DOHH2 (cell line): ENCODE data around the gene RPRD1B.

Source experiments
- EZH2phosphoT487 ChIP-seq: fragments of 200-600 bp; sonication (generic); IDR thresholded peaks from 2 replicates; pipeline ENCODE4 v1.6.1; 2017; ENCODE audit warnings: borderline replicate concordance, mild to moderate bottlenecking, antibody characterized with exemption, low read length, moderate library complexity, mixed read lengths
- TF ChIP-seq, protein P1 (sequence below): fragments of 200-600 bp; sonication (generic); IDR thresholded peaks from one replicate; pipeline ENCODE4 v1.5.1; 2014; ENCODE audit warnings: antibody characterized with exemption, mild to moderate bottlenecking, low read depth, low read length; ENCODE audit not compliant: poor library complexity, severe bottlenecking

DNA sequence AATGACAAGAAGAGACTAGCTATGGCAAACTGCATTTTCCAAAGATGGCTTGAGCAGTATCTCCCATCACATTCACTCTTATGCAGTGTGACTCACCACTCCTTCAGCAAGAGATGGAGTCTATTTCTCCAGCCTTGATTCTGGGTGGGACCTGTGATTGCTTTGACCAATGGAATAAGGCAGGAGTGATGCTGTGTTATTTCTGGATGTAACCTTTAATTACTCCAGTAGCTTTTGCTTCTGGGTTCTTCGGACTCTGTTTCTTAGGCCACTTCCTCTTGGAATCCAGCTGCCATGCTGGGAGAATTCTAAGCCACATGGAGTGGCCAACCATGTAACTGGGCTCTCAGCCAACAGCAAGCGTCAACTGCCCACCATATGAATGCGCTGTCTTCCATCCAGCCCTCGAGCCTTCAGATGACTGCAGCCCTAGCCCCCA lies 80.8 kb downstream of the RPRD1B start:
- TF ChIP-seq, protein P1, sequence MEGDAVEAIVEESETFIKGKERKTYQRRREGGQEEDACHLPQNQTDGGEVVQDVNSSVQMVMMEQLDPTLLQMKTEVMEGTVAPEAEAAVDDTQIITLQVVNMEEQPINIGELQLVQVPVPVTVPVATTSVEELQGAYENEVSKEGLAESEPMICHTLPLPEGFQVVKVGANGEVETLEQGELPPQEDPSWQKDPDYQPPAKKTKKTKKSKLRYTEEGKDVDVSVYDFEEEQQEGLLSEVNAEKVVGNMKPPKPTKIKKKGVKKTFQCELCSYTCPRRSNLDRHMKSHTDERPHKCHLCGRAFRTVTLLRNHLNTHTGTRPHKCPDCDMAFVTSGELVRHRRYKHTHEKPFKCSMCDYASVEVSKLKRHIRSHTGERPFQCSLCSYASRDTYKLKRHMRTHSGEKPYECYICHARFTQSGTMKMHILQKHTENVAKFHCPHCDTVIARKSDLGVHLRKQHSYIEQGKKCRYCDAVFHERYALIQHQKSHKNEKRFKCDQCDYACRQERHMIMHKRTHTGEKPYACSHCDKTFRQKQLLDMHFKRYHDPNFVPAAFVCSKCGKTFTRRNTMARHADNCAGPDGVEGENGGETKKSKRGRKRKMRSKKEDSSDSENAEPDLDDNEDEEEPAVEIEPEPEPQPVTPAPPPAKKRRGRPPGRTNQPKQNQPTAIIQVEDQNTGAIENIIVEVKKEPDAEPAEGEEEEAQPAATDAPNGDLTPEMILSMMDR = no peak
- TF ChIP-seq EZH2phosphoT487 = no peak
